ENCODE measurements around the gene SAPCD2. TPM values are rescaled to one million over a fixed set of nuclear protein-coding genes. Genes with fewer than 3 reads are reported as not detected.
A peak's percentile ranks its signal among the peaks of the same experiment; 100 is the strongest.

The SAPCD2 gene
- total RNA-seq, 4 donors from 2014 or later, result 0.16 to 0.24 (median 0.17) TPM; not detected in 1

- Histone ChIP-seq H3K36me3 (no peaks in the 10 kb centered on the region), H3K27ac (no peak overlapping the region), H3K27me3 (peaks cover 33 to 68% (median 66%) of the 10 kb centered on the region in 3 donors), H3K4me3 (no peak overlapping the region), H3K4me1 (peaks cover 8 to 25% of the 10 kb centered on the region in 2 donors), H3K9me3 (no peaks in the 10 kb centered on the region)
- intact Hi-C loops (cut with DNase I; ENCODE audit: low total_unique reads) (no loop called here), in situ Hi-C loops (cut with MboI; ENCODE audit: low sequenced_read_pairs in 4 of 4) (no loop called here)
- ATAC-seq (no peak), DNase-seq (no peak)
- TF ChIP-seq CTCF (IDR thresholded peaks at IDR 0.05 in 4 of 5, conservative IDR thresholded peaks at IDR 0.05 in 1 of 5) (peak in 3 of 5 experiments; percentile 6 to 44 (median 42)), POLR2A (IDR thresholded peaks at IDR 0.05) (no peak)
These were observed 20.6 kb downstream of the SAPCD2 start for GRCh38 chr9:137049544-137050449.

GRCh38 chr9:137048655-137049543 lies 21.5 kb downstream of the SAPCD2 start:
- no peak overlapping the region for H3K4me3 ChIP-seq

GRCh38 chr9:137046088-137046787 lies 24.1 kb downstream of the SAPCD2 start, which contains the start of gene NPDC1:
NPDC1 (minus strand) TSS chr9:137046177; CDS start chr9:137045989, 188 bp downstream.
- ATAC-seq (peak; percentile 43 to 49), DNase-seq (no peak)
- intact Hi-C loops (cut with DNase I; ENCODE audit: low total_unique reads), result loop anchor here (2.0 kb wide), 1 partner anchor 21 kb away; no protein-coding TSS in a partner anchor
- Histone ChIP-seq H3K27me3 (peaks cover 19 to 37% (median 37%) of the 10 kb centered on the region in 3 donors), H3K27ac (peak within 1 kb of the TSS; percentile 30 to 74 (median 66)), H3K9me3 (no peaks in the 10 kb centered on the region), H3K4me3 (peak within 1 kb of the TSS; percentile 58 to 83 (median 64)), H3K36me3 (no peaks in the 10 kb centered on the region), H3K4me1 (peaks cover 5 to 34% of the 10 kb centered on the region in 2 donors)
- in situ Hi-C loops (cut with MboI; ENCODE audit: low sequenced_read_pairs in 4 of 4), result no loop called here
- TF ChIP-seq POLR2A (IDR thresholded peaks at IDR 0.05) (no peak), CTCF (IDR thresholded peaks at IDR 0.05 in 4 of 5, conservative IDR thresholded peaks at IDR 0.05 in 1 of 5) (peak; percentile 51 to 82 (median 77))

More at GRCh38 chr9:137048655-137049543, 21.5 kb downstream of the SAPCD2 start:
- Histone ChIP-seq H3K27ac (no peak overlapping the region), H3K9me3 (no peaks in the 10 kb centered on the region), H3K36me3 (no peaks in the 10 kb centered on the region), H3K27me3 (peaks cover 33 to 61% (median 58%) of the 10 kb centered on the region in 3 donors), H3K4me1 (peaks cover 5 to 32% of the 10 kb centered on the region in 2 donors)
- in situ Hi-C loops (cut with MboI; ENCODE audit: low sequenced_read_pairs in 4 of 4), result no loop called here
- no peak for TF ChIP-seq CTCF (IDR thresholded peaks at IDR 0.05 in 4 of 5, conservative IDR thresholded peaks at IDR 0.05 in 1 of 5)
- intact Hi-C loops (cut with DNase I; ENCODE audit: low total_unique reads), result no loop called here
- ATAC-seq (no peak), DNase-seq (no peak)

All from gastrocnemius medialis (tissue), 4 donors.